ENCODE data around the gene DNMT3A. TPM values are rescaled to one million over a fixed set of nuclear protein-coding genes. Genes with fewer than 3 reads are reported as not detected.
"Not testable (repeated sequence)": the region's sequence is repeated elsewhere in the genome, so short reads cannot be mapped to it uniquely, and the experiment has no call there.

The DNMT3A gene
- polyA plus RNA-seq, 5 donors, result 77.8 to 107 (median 97.1) TPM

DNA sequence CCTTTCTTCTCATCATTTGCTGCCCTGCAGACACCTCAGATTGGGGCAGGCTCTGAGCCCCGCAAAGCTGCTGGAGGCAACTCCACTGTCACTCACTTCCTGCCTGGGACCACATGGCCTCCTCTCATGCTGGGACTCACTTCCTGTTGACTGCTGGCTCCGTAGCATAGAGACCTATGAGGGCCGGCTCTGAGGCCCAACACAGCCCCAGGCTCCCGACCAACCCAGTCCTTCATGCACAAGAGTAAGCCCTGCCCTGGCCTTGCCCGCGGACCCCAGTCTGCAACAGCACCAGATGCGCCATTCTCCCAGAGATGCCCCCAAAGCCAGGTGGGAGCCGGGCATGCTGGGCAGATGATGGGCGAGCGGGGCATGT is 55.7 kb downstream of the DNMT3A start:
- no peak for DNase-seq

DNA sequence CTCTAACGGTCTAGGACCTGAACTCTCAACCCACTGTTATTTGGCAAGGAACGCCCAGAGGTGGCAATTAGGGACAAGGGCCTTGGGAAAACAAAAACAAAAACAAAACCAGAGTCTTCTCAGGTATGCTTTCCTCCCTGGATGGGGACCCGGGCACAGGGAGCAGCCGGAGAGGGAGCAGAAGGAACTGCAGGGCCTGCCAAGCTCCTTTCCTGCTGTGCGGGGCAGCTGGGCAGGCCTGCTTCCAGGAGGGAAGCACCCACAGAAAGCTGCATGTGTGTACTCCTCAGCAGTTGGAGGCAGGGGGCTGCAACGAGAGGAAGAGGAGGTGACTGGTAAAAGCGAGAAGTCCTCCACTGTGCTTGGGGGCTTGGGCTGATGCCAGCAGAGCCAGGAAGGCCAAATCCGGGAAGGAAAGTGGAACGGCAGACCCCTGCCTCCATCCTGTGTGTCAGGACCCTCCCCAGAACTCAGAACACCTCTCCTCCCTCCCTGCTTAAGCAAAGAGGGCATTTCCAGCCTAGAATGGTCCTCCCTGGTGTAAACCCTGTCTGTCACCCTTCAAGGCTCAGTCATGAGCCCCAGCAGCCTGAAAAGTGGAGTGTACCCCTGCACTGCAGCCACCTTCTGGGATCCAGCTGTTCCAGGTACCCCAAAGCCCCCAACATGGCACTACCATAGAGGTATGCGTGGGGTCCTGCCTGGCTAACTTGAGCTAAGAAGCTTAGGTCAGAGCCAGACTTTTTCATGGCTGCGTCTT is 56.3 kb downstream of the DNMT3A start:
- no peak for DNase-seq

DNA sequence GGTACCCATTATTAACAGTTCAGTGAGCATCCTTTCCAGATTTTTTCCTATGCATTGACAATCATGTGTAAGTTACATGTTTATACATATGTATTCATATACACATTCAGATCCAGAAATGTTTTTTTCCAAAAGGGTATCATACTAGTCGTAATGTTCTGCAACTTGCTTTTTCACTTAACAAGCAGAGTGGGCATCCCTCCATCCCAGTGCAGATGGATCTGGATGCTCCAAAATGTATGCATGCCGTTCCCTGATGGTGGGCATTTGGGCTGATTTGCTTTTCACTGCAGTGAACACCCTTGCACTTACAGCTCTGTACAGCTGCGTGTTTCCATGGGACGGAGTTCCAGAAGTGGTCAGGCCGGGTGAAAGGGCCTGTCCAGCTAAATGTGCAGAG is 57.0 kb downstream of the DNMT3A start:
- no peak for DNase-seq

DNA sequence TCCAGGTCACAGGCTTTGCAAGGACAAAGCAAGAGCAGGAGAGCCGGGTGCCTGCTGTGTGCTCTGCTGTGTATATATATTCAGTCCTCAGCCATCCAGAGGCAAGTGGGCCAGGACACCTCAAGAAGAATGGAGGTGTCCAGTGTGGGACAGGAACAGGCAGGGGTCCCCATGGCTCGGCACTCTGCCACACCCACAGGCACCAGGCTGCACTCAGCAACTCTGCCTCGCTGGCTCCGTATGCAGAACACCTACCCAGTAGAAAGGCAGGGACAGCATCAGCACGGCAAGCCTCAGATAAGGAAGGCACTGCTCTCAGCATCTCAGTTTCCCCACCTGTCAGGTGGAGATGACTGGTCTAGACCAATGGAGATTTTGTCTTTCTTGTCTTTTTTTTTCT is 57.8 kb downstream of the DNMT3A start:
- DNase-seq, result no peak

DNA sequence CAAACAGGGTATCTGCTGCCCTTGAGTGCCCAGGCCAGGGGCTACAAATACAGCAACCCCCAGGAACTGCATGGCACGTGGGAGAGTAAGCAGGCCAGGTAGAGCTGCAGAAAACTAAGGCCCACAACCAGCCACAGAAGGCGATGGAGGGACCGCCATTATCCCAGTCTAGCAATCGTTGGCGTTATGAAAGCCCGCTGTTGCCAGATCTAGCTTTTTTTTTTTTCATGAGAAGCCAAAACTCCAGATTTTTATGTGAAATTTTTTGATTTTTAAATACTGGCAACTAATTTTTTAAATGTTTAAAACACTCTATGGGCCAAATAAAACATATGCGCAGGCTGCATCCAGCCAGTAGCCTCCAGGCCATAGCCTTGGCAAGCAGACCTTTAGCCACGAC is 59.8 kb downstream of the DNMT3A start:
- DNase-seq, result no peak

DNA sequence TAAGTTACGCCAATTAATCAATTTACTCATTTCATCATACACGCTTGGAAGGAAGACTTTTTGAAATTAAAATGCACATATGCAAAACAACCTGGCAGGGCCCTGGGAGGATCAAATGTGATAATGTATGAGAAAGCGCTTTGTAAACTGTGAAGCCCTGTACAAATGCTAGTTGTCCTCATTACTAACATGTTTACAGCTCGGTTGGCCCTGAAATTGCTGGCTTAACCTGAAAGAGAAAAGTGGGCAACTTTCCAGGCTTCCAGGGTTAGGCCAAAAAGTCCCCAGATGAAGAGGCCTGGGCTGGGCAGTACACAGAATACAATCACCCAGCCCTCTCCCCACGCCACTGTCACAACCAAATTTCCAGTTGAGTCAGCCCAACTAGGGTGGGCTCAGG is 60.2 kb downstream of the DNMT3A start:
- no peak for DNase-seq

DNA sequence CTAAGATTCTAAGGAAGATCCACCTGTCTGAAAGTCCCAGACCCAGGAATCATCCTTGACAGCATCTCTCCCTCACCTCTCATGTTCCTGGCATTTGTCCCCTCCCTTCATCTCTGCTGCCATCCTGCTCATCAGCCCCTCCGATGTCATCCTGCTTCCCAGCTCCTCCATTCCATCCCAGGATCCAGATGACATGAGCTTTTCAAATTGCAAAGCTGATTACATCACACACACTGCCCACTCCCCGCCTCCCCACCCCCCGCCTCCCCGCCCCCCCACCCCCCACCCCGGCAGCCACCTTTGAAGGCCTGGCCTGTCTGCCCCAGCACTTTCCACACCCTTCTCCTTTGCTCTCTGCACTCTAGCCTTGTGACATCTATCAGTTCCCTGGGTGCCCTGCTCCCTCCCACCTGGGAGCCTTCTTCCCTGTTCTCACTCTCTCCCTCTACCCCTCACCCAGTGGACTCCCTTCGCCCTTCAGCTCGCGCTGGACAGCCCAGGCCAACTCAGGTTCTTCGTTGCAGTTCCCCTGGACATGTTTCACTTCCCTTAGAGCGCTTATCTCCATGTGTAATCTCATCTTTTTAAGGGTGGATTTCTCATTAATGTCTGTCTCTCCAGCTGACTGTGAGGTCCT is 61.6 kb downstream of the DNMT3A start:
- no peak for DNase-seq

DNA sequence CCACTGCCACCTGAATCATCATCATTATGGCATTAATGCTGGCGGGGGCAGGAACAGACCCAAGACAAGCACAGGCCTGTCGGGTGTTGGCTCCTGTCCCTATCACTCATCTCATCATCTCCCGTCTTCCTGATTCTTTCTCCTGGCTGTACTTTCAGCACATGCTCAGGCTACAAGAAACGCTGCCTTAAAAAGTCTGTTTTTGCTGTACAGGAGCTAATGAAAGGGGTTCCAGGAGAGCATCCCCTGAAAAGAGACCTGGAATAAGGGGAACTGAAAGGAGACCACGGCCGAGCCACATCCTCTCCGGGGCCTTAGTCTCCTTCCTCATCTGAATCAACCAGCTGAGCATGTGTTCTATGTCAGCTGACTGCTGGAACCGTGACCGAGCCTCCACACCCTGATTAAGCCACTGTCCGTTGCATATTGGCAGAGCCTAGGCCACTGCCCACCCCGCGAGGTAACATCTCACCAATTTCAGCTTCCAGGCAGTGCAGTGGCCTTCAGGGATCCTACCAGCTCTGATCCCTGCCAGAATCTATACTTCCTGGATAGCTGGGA is 62.6 kb downstream of the DNMT3A start:
- DNase-seq, result no peak

DNA sequence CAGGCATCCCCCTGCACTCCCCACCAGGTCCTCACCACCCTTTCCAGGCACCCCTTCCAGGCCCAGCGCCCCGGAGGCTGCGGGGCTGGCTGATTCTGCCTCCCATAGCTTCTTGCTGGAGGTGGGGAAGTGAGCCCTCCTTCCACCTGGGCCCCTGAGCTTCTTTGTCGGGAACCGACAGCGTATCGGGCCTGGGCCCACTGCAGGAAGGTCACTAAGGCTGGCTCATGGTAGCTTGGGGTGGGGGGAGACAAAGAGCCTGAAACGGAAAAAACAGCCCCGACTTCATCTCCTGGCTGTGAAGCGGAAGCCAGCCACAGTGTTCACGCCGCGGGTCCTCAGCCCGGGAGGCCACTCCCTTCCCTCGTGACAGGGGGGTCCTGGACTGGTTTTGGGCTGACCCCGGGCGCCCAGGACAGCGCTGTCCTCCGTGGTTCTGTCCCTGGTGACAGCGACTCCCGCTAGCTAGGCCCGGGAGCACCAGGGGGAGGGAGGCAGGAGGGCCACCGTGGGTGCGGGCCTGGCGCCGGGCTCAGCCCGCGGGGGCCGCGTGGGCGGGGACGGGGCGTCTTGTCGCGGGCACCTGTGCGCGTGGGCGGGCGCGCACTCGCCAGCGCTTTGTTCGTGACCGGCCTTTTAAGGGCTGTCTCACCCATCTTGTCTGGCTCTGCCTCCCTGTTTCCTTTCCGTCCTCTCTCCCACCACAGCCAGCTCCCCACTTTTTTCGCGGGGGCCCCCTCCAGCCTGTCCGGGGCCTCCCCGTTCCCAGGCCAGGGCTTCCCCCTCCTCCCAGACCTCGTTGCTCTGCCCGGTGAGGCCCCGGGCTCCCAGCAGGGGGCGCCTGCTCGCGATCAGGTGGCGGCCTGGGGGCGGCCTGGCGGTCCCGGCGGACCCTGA is 64.9 kb downstream of the DNMT3A start:
- no peak for DNase-seq

DNA sequence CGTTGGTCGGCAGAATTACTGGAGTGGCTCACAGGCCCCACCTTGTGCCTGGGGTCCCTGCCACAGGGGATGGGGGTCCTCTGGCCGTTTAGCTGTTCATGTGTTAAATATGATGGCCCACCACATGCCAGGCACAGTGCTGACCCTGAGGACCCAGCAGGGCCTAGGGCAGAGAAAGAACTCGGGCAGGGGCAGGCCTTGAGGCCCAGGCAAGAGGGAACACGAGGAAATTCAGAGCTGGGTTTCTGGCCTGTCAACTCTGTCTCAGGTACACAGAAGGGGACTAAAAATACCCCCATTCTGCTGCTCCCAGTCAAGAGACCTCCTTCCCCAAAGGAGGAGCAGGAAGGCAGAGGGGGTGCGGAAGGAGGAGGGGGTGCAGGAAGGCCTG is 66.2 kb downstream of the DNMT3A start:
- no peak for DNase-seq

DNA sequence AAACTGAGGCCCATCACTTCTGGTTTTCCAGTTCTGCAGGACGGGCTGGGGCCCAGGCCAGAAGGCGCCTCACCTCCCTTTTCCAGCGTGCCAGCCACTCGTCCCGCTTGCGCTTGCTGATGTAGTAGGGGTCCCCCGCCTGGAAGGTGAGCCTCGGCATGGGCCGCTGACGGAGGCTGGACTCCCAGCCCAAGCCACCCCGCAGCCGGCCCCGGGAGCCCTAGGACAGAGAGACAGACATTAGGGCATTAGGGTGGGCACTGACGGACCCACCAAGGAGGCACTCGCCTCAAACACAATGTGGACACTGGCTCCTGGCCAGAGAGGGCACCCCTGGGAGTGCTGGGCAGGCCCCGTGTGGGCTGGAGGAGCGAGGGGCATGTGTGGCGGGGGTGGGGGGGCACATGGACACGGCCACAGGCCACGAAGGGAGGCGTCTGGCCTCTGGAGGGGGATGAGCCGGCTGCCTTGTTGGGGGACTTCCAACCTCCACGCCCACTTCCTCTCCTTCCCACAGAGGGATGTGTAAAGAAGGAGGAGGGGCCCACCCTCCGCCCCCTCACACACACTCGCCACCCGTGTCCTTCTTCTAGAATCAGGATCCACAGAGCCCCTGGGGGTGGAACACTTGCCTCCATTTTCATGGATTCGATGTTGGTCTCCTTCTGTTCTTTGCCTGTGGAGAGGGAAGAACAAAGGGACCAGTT is 66.7 kb downstream of the DNMT3A start:
- no peak for DNase-seq

DNA sequence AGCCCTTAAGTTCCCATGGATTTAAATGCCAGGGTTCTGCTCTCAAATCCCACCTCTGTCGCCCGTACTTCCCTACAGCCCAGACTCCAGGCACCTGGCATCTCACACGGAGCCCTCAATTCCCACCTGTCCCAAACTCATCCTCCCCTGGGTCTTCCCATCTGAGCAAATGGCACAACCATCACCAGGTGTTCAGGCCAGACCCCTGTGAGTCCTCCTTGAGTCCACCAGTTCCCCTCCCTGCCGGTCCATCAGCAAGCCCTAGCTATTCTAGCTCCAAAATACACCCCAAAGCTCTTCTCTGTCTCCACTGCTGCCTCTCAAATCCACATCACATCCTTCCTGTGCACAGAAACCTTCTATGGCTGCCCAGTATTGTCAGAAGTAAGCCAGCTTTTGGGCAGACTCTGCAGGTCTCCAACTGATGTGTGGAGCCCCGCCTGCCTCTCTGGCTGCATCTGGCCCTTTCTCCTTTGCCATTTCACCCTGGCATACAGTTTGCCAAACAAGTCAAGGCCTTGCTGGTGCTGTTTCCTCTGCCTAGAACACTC is 67.7 kb downstream of the DNMT3A start:
- DNase-seq, result no peak

DNA sequence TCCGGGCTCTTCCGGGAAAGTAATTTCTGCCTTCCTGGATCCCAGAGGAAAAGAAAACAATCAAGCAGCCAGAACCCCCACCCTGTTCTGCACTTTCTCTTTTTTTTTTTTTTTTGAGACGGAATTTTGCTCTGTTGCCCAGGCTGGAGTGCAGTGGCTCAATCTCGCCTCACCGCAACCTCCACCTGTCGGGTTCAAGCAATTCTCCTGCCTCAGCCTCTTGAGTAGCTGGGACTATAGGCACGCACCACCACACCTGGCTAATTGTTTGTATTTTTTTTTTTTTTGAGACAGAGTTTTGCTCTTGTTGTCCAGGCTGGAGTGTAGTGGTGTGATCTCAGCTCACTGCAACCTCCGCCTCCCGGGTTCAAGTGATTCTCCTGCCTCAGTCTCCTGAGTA is 69.0 kb downstream of the DNMT3A start:
- DNase-seq, result not testable (repeated sequence)

DNA sequence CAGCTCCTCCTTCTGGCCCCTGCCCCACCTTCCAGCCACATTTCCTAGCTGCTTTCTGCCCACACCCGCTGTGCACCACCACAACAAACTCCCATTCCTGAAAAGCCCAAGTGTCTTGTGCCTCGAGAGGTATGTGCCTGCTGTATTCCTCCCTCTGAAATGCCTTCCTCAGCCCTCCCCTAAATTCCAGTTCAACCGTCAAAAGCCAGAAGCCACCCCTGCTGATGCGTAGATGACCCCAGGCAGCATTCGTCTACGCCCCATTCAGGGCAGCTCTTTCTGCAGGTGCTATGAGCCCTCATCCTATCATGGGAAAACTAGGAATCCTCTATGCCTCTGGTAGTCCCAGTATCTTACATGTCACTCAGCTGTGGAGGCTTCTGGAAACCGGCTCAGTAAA is 71.7 kb downstream of the DNMT3A start:
- no peak for DNase-seq

DNA sequence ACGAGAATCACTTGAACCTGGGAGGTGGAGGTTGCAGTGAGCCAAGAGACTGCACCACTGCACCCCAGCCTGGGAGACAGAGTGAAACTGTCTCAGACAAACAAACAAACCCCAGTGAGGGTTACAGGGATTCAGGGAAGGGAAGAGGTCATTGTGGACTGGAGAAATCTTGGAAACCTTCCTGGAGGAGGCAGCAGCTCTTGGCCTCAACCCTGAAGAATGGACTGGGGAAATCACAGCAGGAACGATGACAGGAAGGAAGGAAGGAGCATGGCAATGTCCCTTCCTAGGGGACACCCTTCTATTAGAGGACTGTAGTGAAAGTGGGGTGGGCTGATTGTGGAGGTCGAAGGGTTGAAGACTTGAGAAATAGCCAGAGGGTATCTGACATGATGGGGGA is 72.5 kb downstream of the DNMT3A start:
- no peak for DNase-seq

DNA sequence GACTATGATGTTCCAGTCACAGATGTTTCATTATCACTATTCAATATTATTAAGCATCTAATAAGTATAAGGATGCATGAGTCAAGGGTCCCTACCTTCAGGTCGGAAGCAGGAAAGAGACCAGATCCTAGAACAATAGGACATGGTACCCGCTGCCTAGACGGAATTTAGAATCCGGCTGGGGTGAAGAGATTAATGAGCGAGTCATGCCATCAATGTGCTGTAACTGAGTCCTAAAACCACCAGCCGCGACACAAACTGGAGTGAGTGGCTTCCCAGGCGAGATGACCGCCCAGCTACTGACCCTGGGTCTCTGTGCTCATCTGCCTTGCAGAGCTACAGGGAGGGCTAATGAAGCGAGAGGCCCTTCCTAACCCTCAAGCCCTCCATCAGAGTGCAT is 73.6 kb downstream of the DNMT3A start:
- DNase-seq, result no peak

DNA sequence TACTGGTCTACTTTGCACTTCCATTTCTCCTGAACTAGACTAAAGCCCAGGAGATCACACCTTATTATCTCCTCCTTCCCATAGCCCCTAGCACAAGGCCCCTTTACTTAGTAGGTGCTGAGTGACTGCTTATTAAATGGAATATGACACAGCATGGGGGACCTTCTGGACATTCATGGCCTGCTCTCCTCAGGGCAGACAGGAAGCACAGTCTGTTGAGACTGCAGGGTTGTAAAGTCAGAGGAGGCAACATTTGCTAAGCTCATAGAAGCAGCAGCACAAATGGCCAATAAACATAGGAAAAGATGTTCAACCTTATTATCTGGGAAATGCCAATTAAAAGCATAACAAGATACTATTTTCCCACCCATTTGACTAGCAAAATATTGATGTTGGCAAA is 75.3 kb downstream of the DNMT3A start:
- no peak for DNase-seq

DNA sequence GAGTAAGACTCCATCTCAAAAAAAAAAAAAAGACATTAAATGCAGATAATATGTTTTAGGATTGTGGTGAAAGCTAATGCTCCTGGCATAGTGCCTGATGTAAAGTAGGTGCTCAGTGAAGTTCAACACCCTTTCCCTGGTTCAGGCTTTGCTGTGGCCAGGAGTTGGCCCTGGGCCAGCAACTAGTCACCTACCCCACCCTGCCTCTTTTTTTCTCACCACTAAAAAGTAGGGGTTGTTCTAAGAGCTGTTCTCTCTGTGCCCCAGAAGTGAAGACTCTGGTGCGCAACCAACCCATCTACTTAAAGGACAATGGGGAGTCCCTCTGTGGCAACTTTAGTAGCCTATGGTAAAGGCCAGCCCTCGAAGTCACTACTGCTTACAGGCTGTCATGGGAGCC is 75.9 kb downstream of the DNMT3A start:
- DNase-seq, result no peak

DNA sequence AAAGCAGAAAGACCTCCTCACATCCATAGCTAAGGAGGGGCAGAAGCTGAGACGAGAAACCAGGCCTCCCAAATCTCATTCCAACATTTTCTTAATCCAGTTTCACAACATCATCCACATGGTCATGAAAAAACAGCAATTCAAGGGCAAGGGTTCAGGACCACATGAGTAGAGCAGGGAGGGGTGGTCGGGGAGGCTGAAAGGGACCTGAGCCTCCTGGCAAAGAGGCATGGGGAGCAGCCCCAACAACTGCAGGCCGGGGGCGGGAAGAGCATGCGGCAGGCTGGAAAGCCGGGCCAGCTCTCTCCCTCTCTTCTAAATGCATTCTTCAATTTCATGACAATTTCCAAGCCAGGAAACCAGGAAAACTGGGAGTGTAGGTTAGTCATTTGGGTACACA is 76.7 kb downstream of the DNMT3A start:
- no peak for DNase-seq

DNA sequence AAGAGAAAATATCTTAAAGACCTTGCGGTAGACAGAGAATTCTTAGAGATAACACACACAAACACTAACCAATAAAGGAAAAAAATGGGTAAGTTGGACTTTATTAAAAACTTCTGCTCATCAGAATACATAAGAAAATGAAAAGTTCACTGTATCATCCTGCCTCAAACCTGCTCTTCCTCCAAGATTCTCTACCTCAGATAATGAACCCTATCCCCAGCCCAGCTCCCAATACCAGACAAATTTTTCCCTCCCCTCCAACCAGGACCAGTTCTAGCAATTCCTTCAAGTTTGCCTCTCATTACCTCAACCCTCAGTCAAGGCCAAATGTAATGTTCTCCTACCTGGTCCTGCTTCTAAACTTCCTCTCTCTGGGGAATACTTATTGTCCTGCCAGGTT is 79.4 kb downstream of the DNMT3A start:
- DNase-seq, result no peak

DNA sequence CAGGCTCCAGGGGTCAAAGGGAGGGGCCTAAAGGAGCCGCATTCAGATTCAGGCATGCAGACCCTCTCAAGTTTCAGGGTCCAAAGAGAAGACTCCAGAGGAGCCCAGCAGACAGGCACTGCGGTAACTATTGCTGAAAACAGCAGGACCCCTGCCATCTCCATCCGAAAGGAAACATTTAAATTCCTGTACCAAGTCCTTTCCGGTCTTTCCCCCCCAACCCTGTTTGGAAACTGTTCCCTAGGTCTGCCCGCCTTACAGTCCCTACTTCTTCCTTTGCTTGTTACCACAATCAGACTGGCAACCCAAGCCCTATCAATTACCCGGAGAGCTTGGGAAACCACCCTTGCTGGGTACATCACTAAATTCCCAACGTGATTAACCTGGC is 82.0 kb downstream of the DNMT3A start:
- DNase-seq, result no peak

Measured in right lung (tissue), 5 donors.